ENCODE data around the gene GLYATL1. TPM values are rescaled to one million over a fixed set of nuclear protein-coding genes. Genes with fewer than 3 reads are reported as not detected.

The GLYATL1 gene
- total RNA-seq, 2 experiments from 2014 or later = not detected

DNA sequence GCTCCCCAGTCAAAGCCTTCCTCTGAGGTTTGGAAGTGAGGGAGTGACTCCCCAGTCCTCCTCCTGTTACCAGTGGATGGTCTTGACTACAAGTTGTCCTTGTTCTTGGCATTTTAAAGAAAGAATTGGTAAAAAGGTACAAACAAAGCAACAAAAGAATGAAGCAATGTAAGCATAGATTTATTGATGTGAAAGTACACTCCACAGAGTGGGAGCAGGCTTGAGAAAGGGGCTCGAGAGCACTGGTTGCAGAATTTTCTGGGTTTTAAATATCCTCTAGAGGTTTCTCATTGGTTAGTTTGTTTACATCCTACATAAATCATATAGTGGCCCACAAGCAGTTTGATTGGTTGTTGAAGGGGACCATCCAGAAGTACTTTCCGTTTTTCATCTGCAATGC, 22.7 kb upstream of the GLYATL1 start:
- intact Hi-C loops (cut with micrococcal nuclease) = no loop called here
- no peaks in the 10 kb centered on the region for H3K36me3 Mint-ChIP-seq (ENCODE audit: low read depth)
- H3K27ac Mint-ChIP-seq = no peak overlapping the region

GRCh38 chr11:58917159-58917783, 22.0 kb upstream of the GLYATL1 start:
- Mint-ChIP-seq H3K36me3 (ENCODE audit: low read depth) (no peaks in the 10 kb centered on the region), H3K27ac (no peak overlapping the region), H3K27me3 (ENCODE audit: low read depth) (peaks cover 8% of the 10 kb centered on the region), H3K4me1 (ENCODE audit: low read depth) (no peaks in the 10 kb centered on the region), H3K9me3 (peaks cover 14% of the 10 kb centered on the region), H3K4me3 (no peak overlapping the region)
- DNase-seq = no peak
- CTCF ChIA-PET = no interaction called here
- intact Hi-C loops (cut with micrococcal nuclease) = no loop called here

More for the DNA sequence above, 22.7 kb upstream of the GLYATL1 start:
- Mint-ChIP-seq H3K4me3 (no peak overlapping the region), H3K27me3 (ENCODE audit: low read depth) (peaks cover 13% of the 10 kb centered on the region), H3K4me1 (ENCODE audit: low read depth) (no peaks in the 10 kb centered on the region), H3K9me3 (peaks cover 14% of the 10 kb centered on the region)
- DNase-seq = no peak
- CTCF ChIA-PET = no interaction called here

- Mint-ChIP-seq H3K9me3 (peaks cover 14% of the 10 kb centered on the region), H3K27me3 (ENCODE audit: low read depth) (no peaks in the 10 kb centered on the region), H3K36me3 (ENCODE audit: low read depth) (no peaks in the 10 kb centered on the region), H3K4me3 (no peak overlapping the region), H3K4me1 (ENCODE audit: low read depth) (peaks cover 12% of the 10 kb centered on the region), H3K27ac (no peak overlapping the region)
- DNase-seq = no peak
- intact Hi-C loops (cut with micrococcal nuclease) = no loop called here
- CTCF ChIA-PET = interaction anchor here (0.6 kb wide), 1 partner anchor 20 kb away, joined by 3 read pairs; no protein-coding TSS in a partner anchor
These were observed 19.7 kb upstream of the GLYATL1 start for GRCh38 chr11:58919561-58919960.

- CTCF ChIA-PET = interaction anchor here (0.6 kb wide), 1 partner anchor 20 kb away, joined by 3 read pairs; no protein-coding TSS in a partner anchor
- Mint-ChIP-seq H3K4me3 (no peak overlapping the region), H3K4me1 (ENCODE audit: low read depth) (peaks cover 12% of the 10 kb centered on the region), H3K36me3 (ENCODE audit: low read depth) (no peaks in the 10 kb centered on the region), H3K27ac (no peak overlapping the region), H3K27me3 (ENCODE audit: low read depth) (no peaks in the 10 kb centered on the region), H3K9me3 (peaks cover 14% of the 10 kb centered on the region)
- no peak for DNase-seq
- intact Hi-C loops (cut with micrococcal nuclease) = loop anchor here (5.0 kb wide), 2 partner anchors 133 to 343 kb away; partner anchors contain the start of genes LPXN and ZFP91
These were observed 19.3 kb upstream of the GLYATL1 start for GRCh38 chr11:58919980-58920379.

DNA sequence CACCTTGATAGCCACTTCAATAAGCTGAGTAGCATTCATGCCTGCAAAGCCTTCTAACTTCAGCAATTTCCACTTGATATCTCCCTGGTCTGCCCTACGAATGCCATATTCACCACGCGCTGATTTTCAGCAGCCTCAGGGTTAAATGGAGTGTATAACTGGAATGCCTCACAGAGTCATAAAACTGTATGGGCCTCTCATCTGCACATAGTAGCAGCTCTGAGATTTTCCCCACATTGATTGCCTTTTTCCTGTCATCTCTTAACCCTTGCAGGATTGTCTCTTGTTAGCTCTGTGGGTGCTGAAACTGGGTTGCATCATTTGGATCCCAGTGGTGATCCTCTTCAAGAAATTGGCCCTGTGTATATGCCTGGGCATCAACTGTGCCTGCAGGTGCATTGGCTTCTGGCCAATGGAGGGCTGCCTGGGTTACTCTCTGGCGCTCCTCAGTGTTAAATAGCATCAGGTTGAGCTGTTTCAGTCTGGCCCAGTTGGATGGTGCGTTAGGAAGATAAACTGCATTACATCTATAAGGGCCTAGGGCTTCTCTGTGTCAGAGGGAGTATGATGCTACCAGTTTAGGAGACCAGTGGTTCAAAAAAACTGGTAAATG, 17.4 kb upstream of the GLYATL1 start:
- Mint-ChIP-seq H3K9me3 (peaks cover 9% of the 10 kb centered on the region), H3K4me3 (no peak overlapping the region), H3K27ac (no peak overlapping the region), H3K27me3 (ENCODE audit: low read depth) (no peaks in the 10 kb centered on the region), H3K36me3 (ENCODE audit: low read depth) (no peaks in the 10 kb centered on the region), H3K4me1 (ENCODE audit: low read depth) (peaks cover 12% of the 10 kb centered on the region)
- no peak for DNase-seq
- intact Hi-C loops (cut with micrococcal nuclease) = loop anchor here (2.0 to 5.0 kb wide), 3 partner anchors 135 to 397 kb away; partner anchors contain the start of genes LPXN and ZFP91
- CTCF ChIA-PET = no interaction called here

GRCh38 chr11:58922479-58922878, 16.8 kb upstream of the GLYATL1 start:
- Mint-ChIP-seq H3K27ac (no peak overlapping the region), H3K36me3 (ENCODE audit: low read depth) (no peaks in the 10 kb centered on the region), H3K9me3 (peaks cover 3% of the 10 kb centered on the region), H3K27me3 (ENCODE audit: low read depth) (no peaks in the 10 kb centered on the region), H3K4me1 (ENCODE audit: low read depth) (peaks cover 17% of the 10 kb centered on the region), H3K4me3 (no peak overlapping the region)
- intact Hi-C loops (cut with micrococcal nuclease) = loop anchor here (2.0 to 5.0 kb wide), 3 partner anchors 135 to 398 kb away; partner anchors contain the start of genes LPXN and ZFP91
- CTCF ChIA-PET = no interaction called here
- no peak for DNase-seq

- intact Hi-C loops (cut with micrococcal nuclease) = loop anchor here (1.0 to 5.0 kb wide), 6 partner anchors 135 to 399 kb away; partner anchors contain the start of genes FAM111B, LPXN and ZFP91
- peaks cover 25% of the 10 kb centered on the region for H3K4me1 Mint-ChIP-seq (ENCODE audit: low read depth)
- no peak overlapping the region for H3K4me3 Mint-ChIP-seq
- no peaks in the 10 kb centered on the region for H3K27me3 Mint-ChIP-seq (ENCODE audit: low read depth)
- DNase-seq = peak; percentile 61
- CTCF ChIA-PET = interaction anchor here (0.9 to 1.8 kb wide), 2 partner anchors 12 to 22 kb away, joined by 3 to 6 read pairs; no protein-coding TSS in a partner anchor
- peak overlapping the region; percentile 11 for H3K27ac Mint-ChIP-seq
- no peaks in the 10 kb centered on the region for H3K36me3 Mint-ChIP-seq (ENCODE audit: low read depth)
- H3K9me3 Mint-ChIP-seq = no peaks in the 10 kb centered on the region
These were observed 15.9 kb upstream of the GLYATL1 start for GRCh38 chr11:58923300-58923788.

DNA sequence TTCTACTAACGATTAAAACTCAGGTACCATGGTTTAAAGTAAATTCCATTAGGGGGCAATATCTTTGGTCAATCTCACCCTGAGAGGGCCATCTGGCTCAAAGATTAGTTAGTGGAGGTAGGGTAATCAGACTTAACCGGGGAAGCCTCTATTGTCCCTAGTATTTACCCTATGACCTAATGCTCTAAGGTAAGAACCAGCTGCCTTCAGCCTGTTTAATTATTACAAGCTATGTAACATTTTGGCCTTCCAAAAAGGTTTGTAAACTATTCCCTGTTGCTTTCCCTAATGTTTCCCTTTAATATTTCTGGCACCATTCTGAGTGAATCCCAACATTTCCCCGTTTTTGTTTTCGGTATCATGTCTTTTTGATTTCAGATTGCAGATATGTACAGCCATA, 15.1 kb upstream of the GLYATL1 start:
- no peaks in the 10 kb centered on the region for H3K36me3 Mint-ChIP-seq (ENCODE audit: low read depth)
- CTCF ChIA-PET = interaction anchor here (0.6 to 1.8 kb wide), 2 partner anchors 23 to 124 kb away, joined by 3 to 6 read pairs; no protein-coding TSS in a partner anchor
- no peaks in the 10 kb centered on the region for H3K9me3 Mint-ChIP-seq
- H3K4me3 Mint-ChIP-seq = no peak overlapping the region
- H3K27me3 Mint-ChIP-seq (ENCODE audit: low read depth) = no peaks in the 10 kb centered on the region
- DNase-seq = no peak
- peaks cover 26% of the 10 kb centered on the region for H3K4me1 Mint-ChIP-seq (ENCODE audit: low read depth)
- H3K27ac Mint-ChIP-seq = no peak overlapping the region
- intact Hi-C loops (cut with micrococcal nuclease) = loop anchor here (5.0 kb wide), 2 partner anchors 137 to 347 kb away; partner anchors contain the start of genes LPXN and ZFP91

GRCh38 chr11:58926251-58926650, 13.0 kb upstream of the GLYATL1 start:
- no peak for DNase-seq
- Mint-ChIP-seq H3K4me3 (no peak overlapping the region), H3K27ac (no peak overlapping the region), H3K4me1 (ENCODE audit: low read depth) (peaks cover 26% of the 10 kb centered on the region), H3K27me3 (ENCODE audit: low read depth) (peaks cover 2% of the 10 kb centered on the region), H3K9me3 (no peaks in the 10 kb centered on the region), H3K36me3 (ENCODE audit: low read depth) (no peaks in the 10 kb centered on the region)
- intact Hi-C loops (cut with micrococcal nuclease) = no loop called here
- CTCF ChIA-PET = interaction anchor here (0.9 to 1.6 kb wide), 3 partner anchors 25 to 406 kb away, joined by 3 read pairs; no protein-coding TSS in a partner anchor

GRCh38 chr11:58926695-58927094, 12.6 kb upstream of the GLYATL1 start:
- peaks cover 2% of the 10 kb centered on the region for H3K27me3 Mint-ChIP-seq (ENCODE audit: low read depth)
- DNase-seq = no peak
- CTCF ChIA-PET = interaction anchor here (0.6 to 1.6 kb wide), 4 partner anchors 25 to 406 kb away, joined by 3 read pairs; no protein-coding TSS in a partner anchor
- intact Hi-C loops (cut with micrococcal nuclease) = no loop called here
- H3K4me3 Mint-ChIP-seq = no peak overlapping the region
- peaks cover 26% of the 10 kb centered on the region for H3K4me1 Mint-ChIP-seq (ENCODE audit: low read depth)
- H3K27ac Mint-ChIP-seq = no peak overlapping the region
- H3K36me3 Mint-ChIP-seq (ENCODE audit: low read depth) = no peaks in the 10 kb centered on the region
- no peaks in the 10 kb centered on the region for H3K9me3 Mint-ChIP-seq

DNA sequence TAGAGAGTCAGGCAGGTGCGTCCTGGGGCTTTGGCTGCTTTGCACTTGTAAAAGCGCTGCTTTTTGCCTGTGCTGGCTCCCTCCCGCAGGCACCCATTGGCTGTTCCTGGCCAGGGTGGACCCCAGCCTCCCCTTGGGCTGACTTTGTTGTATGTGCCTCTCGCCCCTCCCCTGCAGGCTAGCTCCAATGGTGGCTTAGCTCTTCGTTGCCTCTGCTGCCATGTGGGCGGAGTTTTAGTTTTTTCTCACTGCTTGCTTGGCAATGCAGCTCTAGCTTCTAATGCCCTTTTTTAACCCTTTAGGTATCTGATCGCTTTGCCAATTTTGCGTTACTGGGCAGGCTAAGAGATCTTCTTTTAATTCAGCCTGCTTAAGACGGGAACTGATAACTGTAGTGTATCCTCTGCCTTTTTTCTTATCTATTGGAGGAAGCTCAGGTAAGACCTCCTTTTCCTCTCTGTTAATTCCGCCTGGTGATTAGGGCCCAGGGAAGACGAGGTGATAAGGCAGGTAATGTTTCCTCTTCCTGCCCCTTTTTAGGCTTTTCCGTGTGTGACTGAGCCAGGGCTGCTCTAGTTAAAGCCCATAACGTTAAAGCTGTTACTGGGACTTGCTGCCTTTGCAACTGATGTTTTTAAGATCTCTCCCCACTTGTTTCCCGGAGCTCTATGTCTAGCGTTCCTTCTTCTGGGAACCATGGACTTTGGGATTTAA, 11.7 kb upstream of the GLYATL1 start:
- Mint-ChIP-seq H3K36me3 (ENCODE audit: low read depth) (no peaks in the 10 kb centered on the region), H3K4me3 (peak overlapping the region; percentile 49), H3K4me1 (ENCODE audit: low read depth) (peaks cover 25% of the 10 kb centered on the region), H3K9me3 (no peaks in the 10 kb centered on the region), H3K27ac (no peak overlapping the region), H3K27me3 (ENCODE audit: low read depth) (peaks cover 2% of the 10 kb centered on the region)
- intact Hi-C loops (cut with micrococcal nuclease) = no loop called here
- DNase-seq = peak; percentile 45
- CTCF ChIA-PET = interaction anchor here (0.6 to 1.6 kb wide), 6 partner anchors 26 to 825 kb away, joined by 3 to 5 read pairs (median 3); no protein-coding TSS in a partner anchor

- no peak overlapping the region for H3K27ac Mint-ChIP-seq
- CTCF ChIA-PET = interaction anchor here (0.5 to 1.0 kb wide), 4 partner anchors 130 to 824 kb away, joined by 3 to 5 read pairs (median 4); no protein-coding TSS in a partner anchor
These were observed 11.2 kb upstream of the GLYATL1 start for GRCh38 chr11:58928107-58928499.

More at GRCh38 chr11:58928107-58928499, 11.2 kb upstream of the GLYATL1 start:
- Mint-ChIP-seq H3K27me3 (ENCODE audit: low read depth) (peaks cover 2% of the 10 kb centered on the region), H3K36me3 (ENCODE audit: low read depth) (no peaks in the 10 kb centered on the region), H3K4me3 (peak overlapping the region; percentile 49), H3K4me1 (ENCODE audit: low read depth) (peaks cover 19% of the 10 kb centered on the region), H3K9me3 (no peaks in the 10 kb centered on the region)
- DNase-seq = no peak
- intact Hi-C loops (cut with micrococcal nuclease) = no loop called here
